T-helper 22 cell (primary cell): Measurements from ENCODE around the gene PRAMEF8.
"Not testable (repeated sequence)": the region's sequence is repeated elsewhere in the genome, so short reads cannot be mapped to it uniquely, and the experiment has no call there.

ENCODE experiments used
- DNase-seq: peaks from one replicate; pipeline ENCODE4 v3.0.0-alpha.2; 2020; ENCODE audit warnings: low read depth

Gene PRAMEF8

GRCh38 chr1:13285037-13285436, at the start of gene PRAMEF8:
Gene PRAMEF8, minus strand, starts transcription at chr1:13285137. Its CDS starts 1,046 bp downstream, at chr1:13284091.
- DNase-seq: not testable (repeated sequence)

GRCh38 chr1:13315281-13315680, 30.3 kb upstream of the PRAMEF8 start, which contains the start of gene PRAMEF15:
Gene PRAMEF15, plus strand, starts transcription at chr1:13315581. Its CDS starts 2,827 bp downstream, at chr1:13318408.
- DNase-seq: not testable (repeated sequence)

GRCh38 chr1:13303239-13303638, 18.3 kb upstream of the PRAMEF8 start, which contains the start of gene PRAMEF33:
Gene PRAMEF33, plus strand, starts transcription at chr1:13303539. Its CDS starts 2,416 bp downstream, at chr1:13305955.
- DNase-seq: not testable (repeated sequence)

- DNase-seq: not testable (repeated sequence)
Measured at GRCh38 chr1:13302197-13302596, 17.3 kb upstream of the PRAMEF8 start.

GRCh38 chr1:13298699-13299098, 13.8 kb upstream of the PRAMEF8 start:
- DNase-seq: not testable (repeated sequence)

- DNase-seq: not testable (repeated sequence)
Measured at GRCh38 chr1:13297216-13297931, 12.4 kb upstream of the PRAMEF8 start.

- DNase-seq: not testable (repeated sequence)
Measured at GRCh38 chr1:13289030-13289429, 4.1 kb upstream of the PRAMEF8 start.

- not testable (repeated sequence) for DNase-seq
Measured at GRCh38 chr1:13279617-13280016, 5.3 kb downstream of the PRAMEF8 start.

- DNase-seq: not testable (repeated sequence)
Measured at GRCh38 chr1:13277016-13277415, 7.9 kb downstream of the PRAMEF8 start.

- not testable (repeated sequence) for DNase-seq
Measured at GRCh38 chr1:13265124-13265523, 19.8 kb downstream of the PRAMEF8 start.

GRCh38 chr1:13253898-13254297, 31.0 kb downstream of the PRAMEF8 start, which contains the start of gene PRAMEF5:
Gene PRAMEF5, plus strand, starts transcription at chr1:13254198. Its CDS starts 5,071 bp downstream, at chr1:13259269.
- not testable (repeated sequence) for DNase-seq

GRCh38 chr1:13247122-13247521, 37.8 kb downstream of the PRAMEF8 start:
- not testable (repeated sequence) for DNase-seq

- DNase-seq: not testable (repeated sequence)
Measured at GRCh38 chr1:13246554-13246871, 38.4 kb downstream of the PRAMEF8 start.

GRCh38 chr1:13245841-13246553, 38.9 kb downstream of the PRAMEF8 start:
- DNase-seq: not testable (repeated sequence)

GRCh38 chr1:13243536-13244263, 41.2 kb downstream of the PRAMEF8 start:
- not testable (repeated sequence) for DNase-seq

GRCh38 chr1:13239633-13240032, 45.3 kb downstream of the PRAMEF8 start:
- DNase-seq: not testable (repeated sequence)

- DNase-seq: not testable (repeated sequence)
Measured at GRCh38 chr1:13237572-13237971, 47.4 kb downstream of the PRAMEF8 start.

- not testable (repeated sequence) for DNase-seq
Measured at GRCh38 chr1:13234057-13234456, 50.9 kb downstream of the PRAMEF8 start.

GRCh38 chr1:13232056-13232455, 52.9 kb downstream of the PRAMEF8 start:
- not testable (repeated sequence) for DNase-seq
